ENCODE measurements around the gene ASXL1. TPM values are rescaled to one million over a fixed set of nuclear protein-coding genes. Genes with fewer than 3 reads are reported as not detected.

Gene ASXL1
- total and polyA plus RNA-seq, 9 of the 15 experiments (the other 6 are each of a cell fraction or from before 2014, with no cell fraction given), result 6.5 to 65.3 (median 32.3) TPM

- TF ChIP-seq MBD1 (CRISPR knock-in tag; IDR thresholded peaks at IDR 0.05) (no peak), ZNF780A (CRISPR knock-in tag; IDR thresholded peaks at IDR 0.05) (no peak), NCOA2 (IDR thresholded peaks at IDR 0.05; ENCODE audit: partially characterized antibody in 2 of 2) (no peak), ZBED1 (IDR thresholded peaks at IDR 0.05) (no peak), MIER1 (IDR thresholded peaks at IDR 0.05; ENCODE audit: low read depth) (no peak), ZNF785 (CRISPR knock-in tag; IDR thresholded peaks at IDR 0.05) (no peak), ETV1 (tag; conservative IDR thresholded peaks at IDR 0.05; ENCODE audit: low read depth) (no peak), ZFPM2 (CRISPR knock-in tag; IDR thresholded peaks at IDR 0.05) (no peak), ZNF280A (IDR thresholded peaks at IDR 0.05; ENCODE audit: low read depth, partially characterized antibody) (no peak), ZNF239 (CRISPR knock-in tag; IDR thresholded peaks at IDR 0.05) (no peak), RBM22 (IDR thresholded peaks at IDR 0.05; ENCODE audit: low read depth, low read length, poor library complexity, severe bottlenecking) (no peak), ZNF717 (CRISPR knock-in tag; IDR thresholded peaks at IDR 0.05) (no peak), ARNT (IDR thresholded peaks at IDR 0.05) (no peak), ZNF23 (CRISPR knock-in tag; IDR thresholded peaks at IDR 0.05) (no peak), MLX (CRISPR knock-in tag; conservative IDR thresholded peaks at IDR 0.05) (no peak), ZNF134 (CRISPR knock-in tag; conservative IDR thresholded peaks at IDR 0.05) (no peak), IFI16 (CRISPR knock-in tag; IDR thresholded peaks at IDR 0.05) (no peak)
- TF ChIP-seq, protein P1, sequence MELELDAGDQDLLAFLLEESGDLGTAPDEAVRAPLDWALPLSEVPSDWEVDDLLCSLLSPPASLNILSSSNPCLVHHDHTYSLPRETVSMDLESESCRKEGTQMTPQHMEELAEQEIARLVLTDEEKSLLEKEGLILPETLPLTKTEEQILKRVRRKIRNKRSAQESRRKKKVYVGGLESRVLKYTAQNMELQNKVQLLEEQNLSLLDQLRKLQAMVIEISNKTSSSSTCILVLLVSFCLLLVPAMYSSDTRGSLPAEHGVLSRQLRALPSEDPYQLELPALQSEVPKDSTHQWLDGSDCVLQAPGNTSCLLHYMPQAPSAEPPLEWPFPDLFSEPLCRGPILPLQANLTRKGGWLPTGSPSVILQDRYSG (tag; conservative IDR thresholded peaks at IDR 0.05; ENCODE audit: low read depth), result no peak
- WGBS (ENCODE audit: insufficient coverage, low coverage, missing lambda C conversion rate), result 88% methylated on average over 12 of the region's 12 CpGs
- in situ Hi-C loops (cut with MboI), result loop anchor here (5.0 kb wide), 1 partner anchor 103 kb away; no protein-coding TSS in a partner anchor
Measured at GRCh38 chr20:32435449-32436107, 77.4 kb downstream of the ASXL1 start.

More at GRCh38 chr20:32435449-32436107, 77.4 kb downstream of the ASXL1 start:
- Histone ChIP-seq H3K79me2 (ENCODE audit: control insufficient read depth, insufficient read depth, low read length) (no peaks in the 10 kb centered on the region), H3K4me1 (replicated peaks in 1 of 2; ENCODE audit: control insufficient read depth in 2 of 2, insufficient read depth in 2 of 2, low read length in 2 of 2) (peaks cover 0 to 3% of the 10 kb centered on the region in 2 experiments; a peak in 1 of 5 replicates), H3K9ac (ENCODE audit: insufficient read depth in 1 of 2, low read depth in 2 of 2, low read length in 2 of 2) (no peak overlapping the region), H2AFZ (ENCODE audit: low read depth, low read length) (no peak overlapping the region), H4K20me1 (replicated peaks; ENCODE audit: control insufficient read depth, insufficient read depth, low read length) (peaks cover 10% of the 10 kb centered on the region; the same call in 1 of the 2 replicates), H3K27me3 (ENCODE audit: control insufficient read depth in 2 of 2, insufficient read depth in 2 of 2, low read length in 2 of 2) (no peaks in the 10 kb centered on the region), H3K27ac (ENCODE audit: extremely low read depth, low read depth, low read length) (no peak overlapping the region), H3K4me2 (ENCODE audit: insufficient read depth, low read length) (no peak overlapping the region), H3K9me3 (replicated peaks; ENCODE audit: control insufficient read depth, insufficient read depth, low read depth, low read length) (no peaks in the 10 kb centered on the region), H3K9me1 (ENCODE audit: control insufficient read depth, insufficient read depth, low read length) (no peaks in the 10 kb centered on the region), H3K36me3 (ENCODE audit: control insufficient read depth, insufficient read depth, low read length) (peaks cover 88% of the 10 kb centered on the region), H3K4me3 (no peak overlapping the region)
- CTCF ChIA-PET (ENCODE audit: low intra/inter-chr PET ratio), result no interaction called here
- POLR2A ChIA-PET, result interaction anchor here (1.0 to 1.1 kb wide), 2 partner anchors 11 to 61 kb away, joined by 3 to 4 read pairs; no protein-coding TSS in a partner anchor
- DNase-seq (ENCODE audit: extremely low read depth in 1 of 4, low spot score in 3 of 4), result no peak
- no peak for FAIRE-seq
- no peak for ATAC-seq
- no TSS peak for BruUV-seq (replicated peaks)
- intact Hi-C loops (cut with micrococcal nuclease), result loop anchor here (5.0 kb wide), 2 partner anchors 78 to 278 kb away; partner anchors contain the start of gene ASXL1
